ENCODE results near the gene TET2. TPM values are rescaled to one million over a fixed set of nuclear protein-coding genes. Genes with fewer than 3 reads are reported as not detected.

Gene TET2
- total RNA-seq, 4 donors from 2014 or later, result 31.9 to 69.0 (median 39.5) TPM

DNA sequence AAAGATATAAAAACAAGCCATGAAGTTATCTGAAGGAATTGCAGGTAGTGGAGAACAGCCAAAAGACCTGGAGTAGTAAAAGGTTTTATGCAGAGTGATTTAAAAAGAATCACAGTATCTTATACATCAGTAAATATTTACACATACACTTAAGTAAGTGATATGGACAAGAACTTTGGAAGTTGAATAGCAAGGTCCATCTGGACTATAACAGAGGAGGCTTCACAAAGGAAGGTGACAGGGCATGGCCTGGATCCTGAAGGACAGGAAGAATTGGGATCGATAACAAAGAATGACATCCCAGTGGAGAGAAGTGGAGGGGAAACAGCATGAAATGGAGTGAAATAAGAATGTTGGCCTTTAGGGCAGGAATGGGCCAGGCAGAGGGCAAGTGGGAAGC, 46.2 kb downstream of the TET2 start:
- H3K27ac ChIP-seq, result no peak overlapping the region
- no peaks in the 10 kb centered on the region for H3K9me3 ChIP-seq
- H3K36me3 ChIP-seq, result peaks cover 8% of the 10 kb centered on the region
- no peak for TF ChIP-seq POLR2AphosphoS5 (IDR thresholded peaks at IDR 0.05)
- TF ChIP-seq, protein P1, sequence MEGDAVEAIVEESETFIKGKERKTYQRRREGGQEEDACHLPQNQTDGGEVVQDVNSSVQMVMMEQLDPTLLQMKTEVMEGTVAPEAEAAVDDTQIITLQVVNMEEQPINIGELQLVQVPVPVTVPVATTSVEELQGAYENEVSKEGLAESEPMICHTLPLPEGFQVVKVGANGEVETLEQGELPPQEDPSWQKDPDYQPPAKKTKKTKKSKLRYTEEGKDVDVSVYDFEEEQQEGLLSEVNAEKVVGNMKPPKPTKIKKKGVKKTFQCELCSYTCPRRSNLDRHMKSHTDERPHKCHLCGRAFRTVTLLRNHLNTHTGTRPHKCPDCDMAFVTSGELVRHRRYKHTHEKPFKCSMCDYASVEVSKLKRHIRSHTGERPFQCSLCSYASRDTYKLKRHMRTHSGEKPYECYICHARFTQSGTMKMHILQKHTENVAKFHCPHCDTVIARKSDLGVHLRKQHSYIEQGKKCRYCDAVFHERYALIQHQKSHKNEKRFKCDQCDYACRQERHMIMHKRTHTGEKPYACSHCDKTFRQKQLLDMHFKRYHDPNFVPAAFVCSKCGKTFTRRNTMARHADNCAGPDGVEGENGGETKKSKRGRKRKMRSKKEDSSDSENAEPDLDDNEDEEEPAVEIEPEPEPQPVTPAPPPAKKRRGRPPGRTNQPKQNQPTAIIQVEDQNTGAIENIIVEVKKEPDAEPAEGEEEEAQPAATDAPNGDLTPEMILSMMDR (IDR thresholded peaks at IDR 0.05), result no peak
- no peak for TF ChIP-seq POLR2A (IDR thresholded peaks at IDR 0.05)
- no peak for TF ChIP-seq EP300 (IDR thresholded peaks at IDR 0.05)
- no peak for DNase-seq (ENCODE audit: low spot score in 2 of 2)
- peaks cover 37% of the 10 kb centered on the region for H3K4me1 ChIP-seq
- no peaks in the 10 kb centered on the region for H3K27me3 ChIP-seq
- 83% methylated on average over 1 of the region's 1 CpG for WGBS
- H3K4me3 ChIP-seq, result no peak overlapping the region

DNA sequence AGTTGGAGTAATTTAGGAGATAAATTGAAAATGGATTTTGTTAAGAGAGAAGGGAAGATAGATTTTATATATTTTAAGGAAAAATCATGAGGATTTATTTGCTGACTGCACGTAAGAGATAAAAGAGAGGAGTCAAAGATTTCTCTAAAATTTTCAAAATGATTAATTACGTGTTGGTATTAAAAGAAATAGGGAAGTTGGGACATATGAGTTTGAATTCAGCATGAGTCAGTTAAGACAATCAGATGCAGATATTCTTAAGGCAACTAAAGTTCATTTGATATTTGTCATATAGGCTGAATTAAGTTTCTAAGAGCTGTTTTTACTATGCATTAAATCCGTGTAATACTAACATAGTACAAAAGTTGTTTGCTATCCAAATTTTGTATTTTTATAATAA, 46.9 kb downstream of the TET2 start:
- H3K27ac ChIP-seq, result no peak overlapping the region
- peaks cover 8% of the 10 kb centered on the region for H3K36me3 ChIP-seq
- no peaks in the 10 kb centered on the region for H3K9me3 ChIP-seq
- TF ChIP-seq EP300 (IDR thresholded peaks at IDR 0.05) (no peak), POLR2A (IDR thresholded peaks at IDR 0.05) (no peak), POLR2AphosphoS5 (IDR thresholded peaks at IDR 0.05) (no peak)
- TF ChIP-seq, protein P1 (IDR thresholded peaks at IDR 0.05), result no peak
- no peaks in the 10 kb centered on the region for H3K27me3 ChIP-seq
- peaks cover 37% of the 10 kb centered on the region for H3K4me1 ChIP-seq
- WGBS, result 87% methylated on average over 3 of the region's 3 CpGs
- H3K4me3 ChIP-seq, result no peak overlapping the region
- no peak for DNase-seq (ENCODE audit: low spot score in 2 of 2)

DNA sequence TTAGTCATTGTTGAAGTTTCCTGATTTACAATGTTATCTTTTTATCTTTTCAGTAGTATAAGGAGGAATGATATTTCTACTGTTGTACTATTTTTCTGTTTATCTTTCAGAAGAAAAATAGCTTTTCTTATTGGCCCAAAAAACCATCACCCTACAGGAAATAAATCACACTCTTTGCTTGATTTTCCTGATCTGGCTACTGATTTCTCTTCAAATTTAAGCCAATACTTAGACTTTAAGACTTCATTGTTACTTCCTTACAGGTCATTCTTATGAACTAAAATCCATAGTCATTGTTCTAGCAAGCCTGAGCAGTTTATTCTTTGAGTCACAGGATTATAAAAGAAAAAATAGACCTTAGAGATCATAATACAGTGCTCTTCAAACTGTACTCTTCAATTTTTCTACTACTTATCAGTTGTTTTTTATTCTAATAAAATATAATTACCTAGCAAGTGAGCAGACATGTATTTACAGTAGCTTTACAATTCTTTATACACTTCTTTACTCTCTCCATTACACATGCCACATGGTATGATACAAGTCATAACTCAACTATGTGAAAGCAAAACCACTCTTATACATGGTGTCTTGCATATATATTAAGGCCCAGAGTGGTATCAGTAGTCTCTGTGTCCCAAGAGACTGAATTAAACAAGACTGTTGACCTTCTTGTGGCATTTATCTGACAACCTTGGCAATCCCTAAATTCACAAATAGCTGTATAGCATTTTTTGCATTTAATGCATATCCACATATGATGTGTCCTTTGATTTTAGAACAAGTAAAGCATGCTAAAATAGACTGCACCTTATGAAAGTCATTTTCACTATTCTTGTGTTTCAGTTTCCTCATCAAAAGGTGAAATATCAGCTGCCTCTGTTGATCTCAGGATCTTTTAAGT, 47.9 kb downstream of the TET2 start:
- no peak overlapping the region for H3K4me3 ChIP-seq
- H3K9me3 ChIP-seq, result no peaks in the 10 kb centered on the region
- peaks cover 37% of the 10 kb centered on the region for H3K4me1 ChIP-seq
- H3K27me3 ChIP-seq, result no peaks in the 10 kb centered on the region
- H3K27ac ChIP-seq, result no peak overlapping the region
- TF ChIP-seq EP300 (IDR thresholded peaks at IDR 0.05), result no peak
- peaks cover 8% of the 10 kb centered on the region for H3K36me3 ChIP-seq
- DNase-seq (ENCODE audit: low spot score in 2 of 2), result no peak

DNA sequence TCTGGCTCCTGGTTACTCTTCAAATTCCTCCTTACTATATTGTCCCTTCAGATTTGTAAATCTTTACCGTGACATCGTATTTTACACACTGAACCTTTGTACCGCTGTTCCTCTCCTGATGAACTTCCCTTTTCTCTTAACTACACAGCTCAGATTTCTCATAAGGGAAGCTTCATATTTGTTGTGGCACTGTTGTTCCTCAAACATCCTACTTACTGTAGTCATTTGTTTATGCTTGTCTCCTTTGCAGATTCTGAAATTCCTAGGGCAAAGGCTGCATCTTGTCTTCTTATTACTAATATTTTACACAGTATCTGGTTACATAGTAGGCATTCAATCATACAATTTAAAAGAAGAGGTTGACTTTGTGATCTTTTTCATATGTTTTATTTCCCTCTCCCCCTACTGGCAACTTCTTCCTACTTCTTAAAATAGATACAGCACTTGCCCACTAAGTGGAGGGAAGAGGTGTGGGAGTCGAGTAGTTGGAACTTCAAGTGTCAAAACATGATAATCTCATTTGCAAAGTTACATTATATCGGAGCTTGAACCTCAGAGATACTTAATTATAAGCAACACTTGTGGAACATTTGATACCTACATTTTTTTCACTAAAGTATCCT, 50.0 kb downstream of the TET2 start:
- no peak for DNase-seq (ENCODE audit: low spot score in 2 of 2)
- Histone ChIP-seq H3K4me1 (peaks cover 32% of the 10 kb centered on the region), H3K27me3 (no peaks in the 10 kb centered on the region)

DNA sequence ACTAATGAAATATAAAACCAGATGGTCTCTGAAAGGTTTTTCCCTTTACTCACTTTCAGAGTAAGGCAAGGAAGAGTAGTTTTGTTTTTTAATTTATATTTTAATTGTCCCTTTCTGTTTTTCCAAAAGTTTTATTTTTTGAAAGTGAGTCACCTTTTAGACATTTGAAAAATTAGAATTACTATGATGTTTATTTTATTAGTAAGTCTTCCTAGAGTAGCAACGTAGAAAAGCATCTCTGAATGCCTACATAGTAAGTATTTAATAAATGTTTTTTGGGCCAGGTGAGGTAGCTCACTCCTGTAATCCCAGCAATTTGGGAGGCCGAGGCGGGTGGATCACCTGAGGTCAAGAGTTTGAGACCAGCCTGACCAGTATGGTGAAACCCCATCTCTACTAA, 51.1 kb downstream of the TET2 start:
- Histone ChIP-seq H3K27ac (no peak overlapping the region), H3K27me3 (no peaks in the 10 kb centered on the region), H3K9me3 (no peaks in the 10 kb centered on the region), H3K4me1 (peaks cover 25% of the 10 kb centered on the region), H3K4me3 (no peak overlapping the region), H3K36me3 (peaks cover 5% of the 10 kb centered on the region)
- WGBS, result 86% methylated on average over 3 of the region's 3 CpGs
- TF ChIP-seq POLR2A (IDR thresholded peaks at IDR 0.05), result no peak
- no peak for TF ChIP-seq POLR2AphosphoS5 (IDR thresholded peaks at IDR 0.05)
- TF ChIP-seq EP300 (IDR thresholded peaks at IDR 0.05), result no peak
- TF ChIP-seq, protein P1 (IDR thresholded peaks at IDR 0.05), result no peak
- DNase-seq (ENCODE audit: low spot score in 2 of 2), result no peak

More for the DNA sequence above, 50.0 kb downstream of the TET2 start:
- H3K27ac ChIP-seq, result no peak overlapping the region
- H3K9me3 ChIP-seq, result no peaks in the 10 kb centered on the region
- H3K4me3 ChIP-seq, result no peak overlapping the region
- H3K36me3 ChIP-seq, result peaks cover 5% of the 10 kb centered on the region
- WGBS, result 75% methylated on average over 5 of the region's 5 CpGs
- TF ChIP-seq POLR2A (IDR thresholded peaks at IDR 0.05), result no peak

DNA sequence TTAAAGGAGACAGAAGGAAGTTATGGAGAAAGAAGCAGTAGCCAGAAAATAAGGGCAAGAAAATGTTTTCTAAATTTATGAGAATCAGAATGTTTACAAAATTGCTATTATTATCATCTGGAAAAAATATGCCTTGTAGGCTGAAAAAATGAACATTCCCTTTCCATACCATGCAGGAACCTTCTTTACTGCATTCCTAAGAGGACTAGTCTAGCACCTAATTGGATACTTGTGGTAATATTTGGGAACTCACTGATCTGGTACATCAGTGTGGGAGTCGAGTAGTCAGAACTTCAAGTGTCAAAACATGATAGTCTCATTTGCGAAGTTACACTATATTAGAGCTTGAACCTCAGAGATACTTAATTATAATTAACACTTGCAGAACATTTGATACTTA, 51.9 kb downstream of the TET2 start:
- Histone ChIP-seq H3K4me3 (no peak overlapping the region), H3K9me3 (no peaks in the 10 kb centered on the region), H3K36me3 (peaks cover 5% of the 10 kb centered on the region), H3K27me3 (no peaks in the 10 kb centered on the region), H3K4me1 (peaks cover 21% of the 10 kb centered on the region), H3K27ac (no peak overlapping the region)
- WGBS, result 69% methylated on average over 2 of the region's 2 CpGs
- TF ChIP-seq, protein P1 (IDR thresholded peaks at IDR 0.05), result no peak
- TF ChIP-seq POLR2AphosphoS5 (IDR thresholded peaks at IDR 0.05) (no peak), EP300 (IDR thresholded peaks at IDR 0.05) (no peak), POLR2A (IDR thresholded peaks at IDR 0.05) (no peak)
- DNase-seq (ENCODE audit: low spot score in 2 of 2), result no peak
